GM18519 (cell line): ENCODE data around the gene MID1.

Source experiments
- ATAC-seq: cut with Tn5 transposase; IDR thresholded peaks from one replicate; pipeline ENCODE4 v1.9.1; 2021; ENCODE audit warnings: mild to moderate bottlenecking, moderate library complexity; ENCODE audit not compliant: unreplicated experiment, low FRiP score

MID1 gene

GRCh38 chrX:10538831-10539230 is 81.6 kb downstream of the MID1 start:
- ATAC-seq: no peak

- ATAC-seq: no peak
Measured at GRCh38 chrX:10537308-10537707, 83.1 kb downstream of the MID1 start.

- no peak for ATAC-seq
Measured at GRCh38 chrX:10536744-10537143, 83.6 kb downstream of the MID1 start.

DNA sequence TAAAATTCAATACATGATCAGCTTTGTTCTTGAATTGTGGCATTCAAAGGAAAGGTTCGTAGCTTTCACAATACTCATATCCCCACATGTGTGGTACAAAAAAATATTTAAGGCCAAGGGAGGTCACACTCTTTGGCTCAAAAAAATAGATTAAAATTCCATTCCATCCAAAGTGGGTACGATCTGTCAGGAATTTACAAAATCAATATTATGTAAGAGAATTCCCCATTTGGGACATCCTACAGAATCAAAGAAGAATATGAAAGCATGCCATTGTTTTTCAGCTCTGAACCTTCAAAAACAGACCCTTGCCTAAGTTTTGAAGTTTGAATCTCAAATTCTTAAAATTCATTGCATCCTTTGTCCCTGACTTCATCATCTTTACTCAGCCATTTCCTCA is 85.8 kb downstream of the MID1 start:
- ATAC-seq: no peak

- ATAC-seq: no peak
Measured at GRCh38 chrX:10533696-10534365, 86.6 kb downstream of the MID1 start.

GRCh38 chrX:10531927-10532326 is 88.5 kb downstream of the MID1 start:
- no peak for ATAC-seq

DNA sequence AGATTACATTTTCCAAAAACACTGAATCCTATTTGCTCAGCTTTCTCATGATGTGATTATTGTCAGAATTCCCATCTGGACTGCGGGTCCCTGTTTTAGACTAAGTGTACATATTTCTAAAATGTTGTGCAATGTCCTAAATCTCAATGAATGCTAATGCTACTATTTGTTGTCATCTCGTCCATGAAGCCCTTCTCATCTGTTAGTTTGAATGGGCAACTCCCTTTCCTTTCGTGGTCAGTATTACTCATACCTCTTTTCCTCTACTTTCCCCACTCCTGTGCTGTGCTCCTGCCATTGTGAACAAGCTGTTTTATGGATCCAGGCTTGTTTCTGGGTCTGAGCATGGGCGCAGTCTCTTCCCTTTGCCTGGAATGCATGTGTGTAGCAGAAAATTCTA is 91.0 kb downstream of the MID1 start:
- no peak for ATAC-seq

GRCh38 chrX:10526451-10526850 is 93.9 kb downstream of the MID1 start:
- no peak for ATAC-seq

GRCh38 chrX:10525381-10526120 is 94.8 kb downstream of the MID1 start:
- ATAC-seq: no peak

DNA sequence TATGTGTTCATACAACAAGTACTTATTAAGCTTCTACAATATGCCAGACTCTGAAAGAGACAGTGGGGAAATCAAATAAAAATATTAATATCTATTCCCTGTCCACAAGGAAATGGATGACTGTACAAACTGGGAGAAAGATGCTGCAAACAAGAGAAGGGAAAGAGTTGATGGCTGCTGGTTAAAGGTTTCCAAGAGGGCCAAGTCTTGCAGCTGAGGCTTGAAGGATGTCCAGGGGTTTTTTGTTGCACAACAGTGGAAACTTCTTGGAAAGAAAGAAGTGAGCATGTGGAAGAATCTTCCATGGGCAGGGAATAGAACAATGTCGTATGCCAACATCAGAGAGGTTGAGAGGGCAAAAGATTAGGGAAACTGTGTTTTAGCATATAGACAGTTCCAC is 95.8 kb downstream of the MID1 start:
- ATAC-seq: no peak

GRCh38 chrX:10519761-10520160 is 100.6 kb downstream of the MID1 start:
- ATAC-seq: no peak

DNA sequence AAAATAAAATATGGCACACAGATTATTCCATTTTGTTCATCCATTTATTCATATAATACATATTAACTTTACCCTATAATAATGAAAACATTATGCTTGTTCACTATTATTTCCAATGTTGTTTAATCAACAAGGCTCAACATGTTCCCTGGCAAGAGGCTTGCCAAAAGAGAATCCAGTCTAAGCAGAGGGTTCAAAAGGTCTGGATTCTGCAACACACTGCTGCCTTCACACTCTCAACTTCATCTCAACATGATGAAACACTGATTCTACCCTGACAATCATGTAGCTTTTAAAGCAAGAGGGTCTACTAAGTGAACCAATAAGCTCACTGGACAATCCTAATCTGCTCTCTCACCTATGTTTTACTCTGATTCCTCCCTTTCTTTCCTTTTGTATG is 101.1 kb downstream of the MID1 start:
- ATAC-seq: no peak

- no peak for ATAC-seq
Measured at GRCh38 chrX:10518073-10518472, 102.3 kb downstream of the MID1 start.

DNA sequence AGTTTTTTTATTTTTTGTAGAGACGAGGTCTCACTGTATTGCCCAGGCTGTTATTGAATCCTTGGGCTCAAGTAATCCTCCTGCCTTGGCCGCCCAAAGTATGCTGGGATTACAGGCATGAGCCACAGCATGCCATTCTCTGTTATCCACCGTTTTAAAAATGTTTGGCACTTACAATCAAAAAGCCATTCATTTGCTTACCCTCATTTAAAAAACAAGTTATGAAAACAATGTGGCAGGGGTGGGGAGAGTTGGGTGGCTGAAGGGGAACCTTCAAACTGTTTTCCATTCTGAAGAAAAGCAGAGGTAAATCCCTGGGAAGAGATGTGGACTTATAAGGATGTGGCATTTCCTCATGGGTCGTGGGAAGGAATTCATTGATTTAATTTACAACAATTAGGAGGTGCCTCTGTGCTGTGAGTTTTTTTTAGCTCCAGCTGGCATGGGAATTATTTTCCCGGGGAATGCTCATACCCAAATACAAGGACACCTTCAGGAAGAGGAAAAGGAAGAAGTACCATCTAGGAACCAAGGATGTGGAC is 103.5 kb downstream of the MID1 start:
- no peak for ATAC-seq

DNA sequence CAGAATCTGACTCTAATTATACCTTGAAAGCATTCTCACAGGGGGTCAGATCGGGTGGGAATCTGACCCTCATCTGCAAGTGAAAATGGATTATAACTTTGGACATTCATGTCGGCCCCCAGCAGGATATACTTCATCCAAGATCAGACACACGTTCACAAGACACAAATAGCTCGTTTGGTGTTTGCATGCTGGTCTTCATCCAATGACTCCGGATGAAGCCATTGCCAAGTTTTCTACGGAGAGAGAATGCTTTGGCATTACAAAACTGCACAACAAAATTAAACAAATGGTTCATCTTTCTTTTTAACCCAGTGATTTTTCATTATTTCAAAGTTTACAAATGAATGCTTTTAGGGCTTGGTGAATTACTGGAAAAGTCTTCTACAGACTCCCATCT is 105.5 kb downstream of the MID1 start:
- ATAC-seq: no peak

DNA sequence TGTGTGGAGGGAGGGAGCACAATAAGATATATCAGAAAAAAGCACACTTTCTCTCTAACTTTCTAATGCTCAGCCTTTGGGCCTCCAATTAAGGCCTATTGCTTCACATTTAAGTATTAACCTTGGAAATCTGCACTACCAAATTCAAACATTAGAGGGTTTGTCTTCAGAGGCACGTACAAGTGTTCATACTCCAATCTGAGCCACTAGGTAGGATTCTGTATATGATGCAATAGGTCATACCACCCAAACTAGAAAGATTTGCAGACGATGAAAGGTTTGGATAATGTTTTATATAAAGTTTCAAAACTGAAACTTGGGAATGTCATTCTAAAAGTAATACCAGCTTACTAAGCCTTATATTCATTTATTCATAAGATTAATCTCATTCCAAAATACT is 106.4 kb downstream of the MID1 start:
- no peak for ATAC-seq

DNA sequence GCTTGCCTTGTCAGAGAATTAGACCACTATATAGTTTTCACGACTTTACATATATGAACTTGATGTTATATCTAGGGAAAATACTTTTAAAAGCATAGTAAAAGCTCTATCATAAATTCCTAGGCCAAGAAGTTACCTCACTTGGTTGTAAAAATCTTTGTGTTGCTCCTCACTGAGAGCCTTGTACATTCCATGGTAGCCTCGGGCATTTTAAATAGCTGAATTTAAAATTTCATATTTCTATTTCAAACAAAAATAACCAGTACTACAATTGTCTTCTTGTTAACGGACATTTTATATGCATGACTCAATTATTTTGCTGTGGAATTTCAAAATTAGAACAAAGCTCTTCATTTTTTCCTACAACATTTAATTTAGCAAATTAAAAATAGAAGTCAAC is 107.6 kb downstream of the MID1 start:
- no peak for ATAC-seq

DNA sequence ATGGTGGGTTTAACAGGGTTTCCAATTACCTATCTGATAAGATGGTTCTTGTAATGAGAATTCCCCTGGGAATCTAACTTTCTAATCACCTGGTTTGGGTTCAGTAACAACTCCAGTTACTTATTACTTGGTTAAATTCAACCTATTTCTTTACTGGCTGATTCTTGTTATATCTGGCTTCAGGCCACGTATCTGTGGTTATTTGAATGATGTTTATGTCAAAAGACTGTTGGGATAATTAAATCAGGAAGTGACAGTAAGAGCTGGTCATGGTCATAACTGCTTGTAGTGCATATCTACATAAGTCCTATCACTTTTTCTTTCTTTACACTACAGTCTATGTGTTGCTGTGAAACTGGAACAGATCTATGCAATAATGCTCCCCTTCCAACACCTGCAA is 108.1 kb downstream of the MID1 start:
- no peak for ATAC-seq

DNA sequence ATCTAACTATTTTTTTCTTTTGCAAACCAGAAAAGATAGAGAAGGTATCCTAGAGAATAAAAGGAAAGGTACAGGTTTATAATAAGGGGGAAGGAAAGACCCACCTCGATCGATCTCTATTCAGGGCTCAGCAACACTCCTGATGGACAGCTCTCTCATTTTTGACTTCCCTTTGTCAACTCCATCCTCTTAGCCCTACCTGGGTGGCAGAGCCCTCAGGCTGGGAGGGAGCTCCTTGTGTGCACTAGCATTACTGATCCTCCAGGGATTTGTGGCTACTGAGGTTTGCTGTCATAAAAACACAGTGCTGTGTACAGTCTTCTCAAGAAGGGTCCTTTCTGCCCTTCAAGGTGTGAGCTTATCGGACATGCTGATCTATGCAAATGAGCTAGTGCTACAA is 111.0 kb downstream of the MID1 start:
- ATAC-seq: no peak

- ATAC-seq: no peak
Measured at GRCh38 chrX:10508891-10509290, 111.5 kb downstream of the MID1 start.

DNA sequence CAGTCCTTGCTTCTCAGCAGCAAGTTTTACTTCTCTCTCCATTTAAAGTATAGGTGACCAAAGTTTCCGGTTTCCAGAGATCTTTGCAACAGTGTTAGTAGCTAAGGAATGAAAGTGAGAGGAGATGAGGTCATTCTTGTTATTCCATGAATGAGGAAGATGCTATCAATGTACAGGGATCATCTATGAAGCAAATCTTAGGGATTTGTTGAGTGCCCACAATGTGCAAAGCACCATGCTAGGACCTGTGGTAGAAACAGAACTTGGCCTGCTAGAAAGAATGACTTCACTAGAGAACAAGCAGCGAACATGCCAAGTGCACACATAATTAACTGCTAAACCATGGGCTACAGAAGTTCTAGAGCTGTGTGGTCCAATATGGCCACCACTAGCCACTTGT is 112.5 kb downstream of the MID1 start:
- no peak for ATAC-seq

GRCh38 chrX:10507181-10507580 is 113.2 kb downstream of the MID1 start:
- ATAC-seq: no peak
